ENCODE measurements around the gene ZNF777. TPM values are rescaled to one million over a fixed set of nuclear protein-coding genes. Genes with fewer than 3 reads are reported as not detected.

Gene ZNF777
- total and polyA plus RNA-seq, 9 of the 15 experiments (the other 6 are each of a cell fraction or from before 2014, with no cell fraction given), result 0.11 to 32.6 (median 9.0) TPM

DNA sequence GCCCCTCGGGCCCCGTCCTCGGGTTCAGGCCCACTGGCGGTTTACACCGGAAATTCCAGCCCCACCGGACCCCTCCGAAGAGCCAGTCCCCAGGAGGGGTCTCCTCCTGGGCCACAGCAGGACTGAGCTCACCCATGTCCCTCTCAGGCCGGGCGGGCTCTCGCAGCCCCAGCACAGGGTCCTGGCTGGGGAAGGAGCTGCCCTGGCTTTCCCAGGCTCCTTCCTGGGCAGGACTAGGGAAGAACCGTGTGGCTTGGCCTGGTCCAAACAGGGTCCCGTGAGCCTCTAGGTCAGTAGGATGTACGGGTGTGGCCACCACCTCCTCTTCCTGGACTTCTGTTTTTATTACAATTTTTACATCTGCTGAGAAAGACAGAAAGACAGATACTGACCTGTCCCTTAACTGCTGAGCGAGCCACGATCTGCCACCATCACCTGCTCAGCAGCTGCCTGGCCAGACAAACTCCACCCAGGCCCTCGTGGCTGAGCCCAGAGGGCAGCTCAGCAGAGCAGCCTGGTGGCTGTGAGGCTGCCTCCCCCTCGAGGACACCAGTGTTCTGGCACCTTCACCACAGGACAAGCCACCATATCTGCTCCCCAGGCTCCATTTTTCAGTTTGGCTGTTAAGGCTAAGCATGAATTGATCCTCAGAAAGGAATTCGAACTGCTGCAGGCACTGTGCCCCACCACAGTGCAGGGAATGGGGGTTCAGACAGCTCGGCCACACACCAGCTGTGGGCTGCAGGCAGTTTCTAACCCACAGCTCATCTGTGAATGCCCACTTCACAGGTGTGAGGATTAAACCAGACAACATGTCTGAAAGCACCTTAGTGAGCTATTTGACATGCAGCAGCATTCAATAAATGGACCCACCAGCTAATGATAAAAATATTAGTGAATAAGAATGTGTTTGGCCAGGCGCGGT is 14.5 kb upstream of the ZNF777 start:
- peaks cover 74% of the 10 kb centered on the region for H3K36me3 ChIP-seq (ENCODE audit: control insufficient read depth, insufficient read depth, low read length)
- H3K9me1 ChIP-seq (ENCODE audit: control insufficient read depth, insufficient read depth, low read length), result no peaks in the 10 kb centered on the region
- no peak overlapping the region for H3K4me2 ChIP-seq (ENCODE audit: insufficient read depth, low read length)
- no TSS peak for BruUV-seq (replicated peaks)
- H3K9ac ChIP-seq (ENCODE audit: insufficient read depth in 1 of 2, low read depth in 2 of 2, low read length in 2 of 2), result 0 out of 4 replicates have a peak overlapping the region, but pooled peaks of 1 of the 2 experiments have one; percentile 31
- POLR2A ChIA-PET, result interaction anchor here (0.7 to 1.8 kb wide), 4 partner anchors 7 to 20 kb away, joined by 3 to 10 read pairs (median 4); partner anchors contain the start of gene ZNF777
- H2AFZ ChIP-seq (ENCODE audit: low read depth, low read length), result no peak overlapping the region
- DNase-seq (ENCODE audit: extremely low read depth in 1 of 4, low spot score in 3 of 4) (no peak), FAIRE-seq (no peak), ATAC-seq (no peak)
- intact Hi-C loops (cut with micrococcal nuclease), result no loop called here
- 97% methylated on average over 20 of the region's 21 CpGs for WGBS (ENCODE audit: insufficient coverage, low coverage, missing lambda C conversion rate)
- no peaks in the 10 kb centered on the region; a peak in 1 of 5 replicates for H3K4me1 ChIP-seq (replicated peaks in 1 of 2; ENCODE audit: control insufficient read depth in 2 of 2, insufficient read depth in 2 of 2, low read length in 2 of 2)
- H4K20me1 ChIP-seq (replicated peaks; ENCODE audit: control insufficient read depth, insufficient read depth, low read length), result no peaks in the 10 kb centered on the region
- H3K27ac ChIP-seq (ENCODE audit: extremely low read depth, low read depth, low read length), result no peak overlapping the region
- no peak overlapping the region for H3K4me3 ChIP-seq
- TF ChIP-seq ARNT (IDR thresholded peaks at IDR 0.05) (no peak), POLR2G (IDR thresholded peaks at IDR 0.05; ENCODE audit: low read depth, low read length) (0 out of 2 replicates have a peak, but pooled peaks have one; percentile 18), SIRT6 (IDR thresholded peaks at IDR 0.05; ENCODE audit: low read depth, low read length) (no peak), FUS (optimal IDR thresholded peaks at IDR 0.05; ENCODE audit: low read depth, low read length) (no peak), MCM2 (IDR thresholded peaks at IDR 0.05; ENCODE audit: low read depth) (no peak), SMC3 (conservative IDR thresholded peaks at IDR 0.05; ENCODE audit: insufficient read depth, low read depth, low read length) (no peak), ETV5 (CRISPR knock-in tag; IDR thresholded peaks at IDR 0.05; ENCODE audit: low read depth) (no peak), ARID2 (IDR thresholded peaks at IDR 0.05) (no peak), HDAC6 (IDR thresholded peaks at IDR 0.05; ENCODE audit: low read depth, low read length) (no peak), RBBP5 (IDR thresholded peaks at IDR 0.05; ENCODE audit: borderline replicate concordance, insufficient read depth, low read length, poor library complexity, severe bottlenecking) (peak; percentile 1), STAG1 (CRISPR knock-in tag; IDR thresholded peaks at IDR 0.05; ENCODE audit: borderline replicate concordance) (no peak), ZC3H8 (IDR thresholded peaks at IDR 0.05) (no peak)
- TF ChIP-seq, protein P1, sequence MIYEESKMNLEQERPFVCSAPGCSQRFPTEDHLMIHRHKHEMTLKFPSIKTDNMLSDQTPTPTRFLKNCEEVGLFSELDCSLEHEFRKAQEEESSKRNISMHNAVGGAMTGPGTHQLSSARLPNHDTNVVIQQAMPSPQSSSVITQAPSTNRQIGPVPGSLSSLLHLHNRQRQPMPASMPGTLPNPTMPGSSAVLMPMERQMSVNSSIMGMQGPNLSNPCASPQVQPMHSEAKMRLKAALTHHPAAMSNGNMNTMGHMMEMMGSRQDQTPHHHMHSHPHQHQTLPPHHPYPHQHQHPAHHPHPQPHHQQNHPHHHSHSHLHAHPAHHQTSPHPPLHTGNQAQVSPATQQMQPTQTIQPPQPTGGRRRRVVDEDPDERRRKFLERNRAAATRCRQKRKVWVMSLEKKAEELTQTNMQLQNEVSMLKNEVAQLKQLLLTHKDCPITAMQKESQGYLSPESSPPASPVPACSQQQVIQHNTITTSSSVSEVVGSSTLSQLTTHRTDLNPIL (CRISPR knock-in tag; IDR thresholded peaks at IDR 0.05), result no peak
- CTCF ChIA-PET (ENCODE audit: low intra/inter-chr PET ratio), result no interaction called here
- H3K79me2 ChIP-seq (ENCODE audit: control insufficient read depth, insufficient read depth, low read length), result 0 out of 3 replicates have a peak, but pooled peaks cover 2% of the 10 kb centered on the region
- in situ Hi-C loops (cut with MboI), result no loop called here
- H3K27me3 ChIP-seq (ENCODE audit: control insufficient read depth in 2 of 2, insufficient read depth in 2 of 2, low read length in 2 of 2), result no peaks in the 10 kb centered on the region
- H3K9me3 ChIP-seq (replicated peaks; ENCODE audit: control insufficient read depth, insufficient read depth, low read depth, low read length), result no peaks in the 10 kb centered on the region

Measured in K562 (cell line).